Panc1 (cell line): ENCODE results near the gene LY86. TPM values are rescaled to one million over a fixed set of nuclear protein-coding genes. Genes with fewer than 3 reads are reported as not detected.

Experiments used
- ATAC-seq: fragments of 200-7000 bp; cut with Tn5 transposase; 2 replicates; pipeline ENCODE4 v1.9.1; 2020; ENCODE audit warnings: mild to moderate bottlenecking, moderate library complexity
- BruUV-seq: library from RNA; stranded (reverse); fragments of 400-500 nt; replicated peaks from 2 replicates; lab custom pipeline; 2021; lab: Mats Ljungman, UMichigan
- CTCF ChIA-PET: fragments of 300-600 bp; sonication (Branson Sonifier 250); formaldehyde crosslinking; loops from one replicate; lab custom pipeline; 2022; ENCODE audit warnings: antibody characterized with exemption; lab: Charles Lee
- POLR2A ChIA-PET: fragments of 300-600 bp; sonication (Branson Sonifier 250); formaldehyde crosslinking; loops from one replicate; lab custom pipeline; 2022; ENCODE audit warnings: antibody characterized with exemption; lab: Charles Lee
- DNase-seq: peaks from one replicate; pipeline ENCODE4 v3.0.0-alpha.2; 2010; ENCODE audit warnings: low read depth, low spot score
- H3K27ac ChIP-seq: 2 replicates; pipeline ENCODE4 v1.5.1; 2011; ENCODE audit warnings: mild to moderate bottlenecking, low read length, inconsistent platforms
- H3K27me3 ChIP-seq: fragments of 200-500 bp; sonication (Bioruptor generic); 2 replicates; pipeline ENCODE4 v1.6.0; 2014; ENCODE audit warnings: low read length, inconsistent platforms; ENCODE audit not compliant: control insufficient read depth, insufficient read depth
- H3K36me3 ChIP-seq: fragments of 200-500 bp; sonication (Bioruptor generic); 2 replicates; pipeline ENCODE4 v1.5.1; 2014; ENCODE audit warnings: inconsistent platforms, mild to moderate bottlenecking, low read length, moderate library complexity; ENCODE audit not compliant: control insufficient read depth, insufficient read depth
- H3K4me1 ChIP-seq: 2 replicates; pipeline ENCODE4 v1.5.1; 2011; ENCODE audit warnings: inconsistent platforms, mild to moderate bottlenecking, low read length, moderate library complexity; ENCODE audit not compliant: control insufficient read depth, insufficient read depth
- H3K4me3 ChIP-seq, 2 experiments: 2 replicates each; pipeline ENCODE4 v1.5.1; 2011 to 2012; ENCODE audit warnings: low read depth in 2 of 2, low read length in 2 of 2, mild to moderate bottlenecking in 2 of 2, inconsistent platforms in 1 of 2, moderate library complexity in 1 of 2
- H3K9me3 ChIP-seq: fragments of 200-500 bp; sonication (Bioruptor generic); 2 replicates; pipeline ENCODE4 v1.5.1; 2014; ENCODE audit warnings: low read depth, mild to moderate bottlenecking, inconsistent platforms, low read length, moderate library complexity; ENCODE audit not compliant: control insufficient read depth, insufficient read depth
- CTCF ChIP-seq: fragments of 450-650 bp; IDR thresholded peaks from 2 replicates; pipeline ENCODE4 v1.5.1; 2017; ENCODE audit warnings: mild to moderate bottlenecking
- POLR2AphosphoS5 ChIP-seq: IDR thresholded peaks from 2 replicates; pipeline ENCODE4 v1.6.1; 2012; ENCODE audit warnings: mild to moderate bottlenecking, low read depth, low read length, moderate library complexity
- REST ChIP-seq, 2 experiments: IDR thresholded peaks; 2 replicates each; pipeline ENCODE4 v1.6.1; 2011 to 2012; ENCODE audit warnings: low read depth in 2 of 2, control low read depth in 1 of 2, low read length in 1 of 2, mild to moderate bottlenecking in 1 of 2, moderate library complexity in 1 of 2; ENCODE audit not compliant: insufficient read depth in 1 of 2
- SIN3A ChIP-seq: IDR thresholded peaks from 2 replicates; pipeline ENCODE4 v1.6.1; 2012; ENCODE audit warnings: low read depth, mild to moderate bottlenecking, low read length, moderate library complexity, borderline replicate concordance; ENCODE audit not compliant: insufficient read depth
- TCF7L2 ChIP-seq: IDR thresholded peaks from 2 replicates; pipeline ENCODE4 v1.6.1; 2011; ENCODE audit warnings: mild to moderate bottlenecking, low read depth, low read length, inconsistent platforms
- in situ Hi-C: cut with HindIII; loops from 2 replicates; pipeline ENCODE4 v1.10.0; 2016; ENCODE audit warnings: low sequenced_read_pairs, low pct_unique_long_range_greater_than_20kb
- intact Hi-C: fragments of 100-400 bp; cut with micrococcal nuclease; formaldehyde crosslinking; loops from one replicate; pipeline ENCODE4 v1.10.0; 2022; ENCODE audit not compliant: unreplicated experiment
- total RNA-seq: library from RNA; stranded (reverse); gene quantifications from one replicate; pipeline ENCODE4 v1.2.1, GENCODE V29; 2021; ENCODE audit not compliant: unreplicated experiment

Gene LY86
- total RNA-seq, 1 experiment from 2014 or later = not detected

GRCh38 chr6:6560909-6561308, 27.6 kb upstream of the LY86 start:
- TF ChIP-seq POLR2AphosphoS5 (no peak), SIN3A (no peak), REST (IDR thresholded peaks at IDR 0.05; ENCODE audit: insufficient read depth in 1 of 2, low read depth in 2 of 2, low read length in 1 of 2) (no peak), TCF7L2 (no peak), CTCF (no peak; the same call in 1 of the 2 replicates)
- no TSS peak for BruUV-seq
- H3K4me3 ChIP-seq = no peak overlapping the region
- no peaks in the 10 kb centered on the region for H3K9me3 ChIP-seq
- in situ Hi-C loops (no loop called here), intact Hi-C loops (no loop called here)
- POLR2A ChIA-PET = interaction anchor here (0.6 kb wide), 1 partner anchor 881 kb away, joined by 8 read pairs; no protein-coding TSS in a partner anchor
- H3K27me3 ChIP-seq = peaks cover 11% of the 10 kb centered on the region; the same call in 1 of the 2 replicates
- H3K4me1 ChIP-seq = no peaks in the 10 kb centered on the region
- H3K27ac ChIP-seq = no peak overlapping the region
- H3K36me3 ChIP-seq = no peaks in the 10 kb centered on the region
- no peak for DNase-seq
- ATAC-seq = no peak
- CTCF ChIA-PET = no interaction called here

GRCh38 chr6:6564154-6564553, 24.4 kb upstream of the LY86 start:
- intact Hi-C loops = no loop called here
- Histone ChIP-seq H3K36me3 (no peaks in the 10 kb centered on the region), H3K9me3 (no peaks in the 10 kb centered on the region), H3K4me3 (no peak overlapping the region), H3K4me1 (no peaks in the 10 kb centered on the region), H3K27me3 (peaks cover 7% of the 10 kb centered on the region), H3K27ac (no peak overlapping the region)
- in situ Hi-C loops = no loop called here
- DNase-seq (no peak), ATAC-seq (no peak)
- TF ChIP-seq SIN3A (no peak), REST (IDR thresholded peaks at IDR 0.05; ENCODE audit: insufficient read depth in 1 of 2, low read depth in 2 of 2, low read length in 1 of 2) (no peak), TCF7L2 (no peak), POLR2AphosphoS5 (no peak), CTCF (no peak)
- no TSS peak for BruUV-seq
- POLR2A ChIA-PET = no interaction called here
- CTCF ChIA-PET = no interaction called here
